GM21717 (cell line): ENCODE results near the gene FXR2.

Experiments
- ATAC-seq: cut with Tn5 transposase; IDR thresholded peaks from one replicate; pipeline ENCODE4 v1.9.1; 2021; ENCODE audit warnings: mild to moderate bottlenecking, moderate library complexity; ENCODE audit not compliant: unreplicated experiment

The FXR2 gene

GRCh38 chr17:7573324-7574080 lies 41.2 kb downstream of the FXR2 start:
- peak; percentile 5 for ATAC-seq

- ATAC-seq = peak; percentile 16
Measured at GRCh38 chr17:7572588-7573323, 41.9 kb downstream of the FXR2 start.

GRCh38 chr17:7572338-7572587 lies 42.4 kb downstream of the FXR2 start:
- peak; percentile 80 for ATAC-seq

- no peak for ATAC-seq
Measured at GRCh38 chr17:7570351-7570750, 44.3 kb downstream of the FXR2 start.

GRCh38 chr17:7569571-7569970 lies 45.1 kb downstream of the FXR2 start:
- ATAC-seq = no peak

- no peak for ATAC-seq
Measured at GRCh38 chr17:7563115-7563869, 51.4 kb downstream of the FXR2 start.

GRCh38 chr17:7562208-7562605 lies 52.5 kb downstream of the FXR2 start:
- ATAC-seq = peak; percentile 0

- ATAC-seq = peak; percentile 38
Measured at GRCh38 chr17:7561589-7562207, 53.0 kb downstream of the FXR2 start, which contains the start of gene SENP3. Gene SENP3 (plus strand): TSS chr17:7561919. CDS start chr17:7563077, 1,158 bp downstream.

- ATAC-seq = peak; percentile 48
Measured at GRCh38 chr17:7561028-7561575, 53.6 kb downstream of the FXR2 start.

- ATAC-seq = no peak
Measured at GRCh38 chr17:7560172-7561027, 54.3 kb downstream of the FXR2 start.

- no peak for ATAC-seq
Measured at GRCh38 chr17:7559320-7560171, 55.2 kb downstream of the FXR2 start.

- ATAC-seq = no peak
Measured at GRCh38 chr17:7558544-7559319, 56.0 kb downstream of the FXR2 start, which contains the start of gene TNFSF13. Gene TNFSF13 (plus strand): TSS chr17:7558750. CDS start chr17:7559040, 290 bp downstream.

- no peak for ATAC-seq
Measured at GRCh38 chr17:7557775-7558543, 56.7 kb downstream of the FXR2 start.

- no peak for ATAC-seq
Measured at GRCh38 chr17:7557147-7557764, 57.4 kb downstream of the FXR2 start.

- ATAC-seq = no peak
Measured at GRCh38 chr17:7556627-7557026, 58.1 kb downstream of the FXR2 start.

GRCh38 chr17:7555320-7555948 lies 59.3 kb downstream of the FXR2 start:
- ATAC-seq = no peak

GRCh38 chr17:7553356-7553755 lies 61.3 kb downstream of the FXR2 start:
- no peak for ATAC-seq
